ENCODE data around the gene DZIP1. TPM values are rescaled to one million over a fixed set of nuclear protein-coding genes. Genes with fewer than 3 reads are reported as not detected.
"Not testable (repeated sequence)": the region's sequence is repeated elsewhere in the genome, so short reads cannot be mapped to it uniquely, and the experiment has no call there.

The DZIP1 gene, protein sequence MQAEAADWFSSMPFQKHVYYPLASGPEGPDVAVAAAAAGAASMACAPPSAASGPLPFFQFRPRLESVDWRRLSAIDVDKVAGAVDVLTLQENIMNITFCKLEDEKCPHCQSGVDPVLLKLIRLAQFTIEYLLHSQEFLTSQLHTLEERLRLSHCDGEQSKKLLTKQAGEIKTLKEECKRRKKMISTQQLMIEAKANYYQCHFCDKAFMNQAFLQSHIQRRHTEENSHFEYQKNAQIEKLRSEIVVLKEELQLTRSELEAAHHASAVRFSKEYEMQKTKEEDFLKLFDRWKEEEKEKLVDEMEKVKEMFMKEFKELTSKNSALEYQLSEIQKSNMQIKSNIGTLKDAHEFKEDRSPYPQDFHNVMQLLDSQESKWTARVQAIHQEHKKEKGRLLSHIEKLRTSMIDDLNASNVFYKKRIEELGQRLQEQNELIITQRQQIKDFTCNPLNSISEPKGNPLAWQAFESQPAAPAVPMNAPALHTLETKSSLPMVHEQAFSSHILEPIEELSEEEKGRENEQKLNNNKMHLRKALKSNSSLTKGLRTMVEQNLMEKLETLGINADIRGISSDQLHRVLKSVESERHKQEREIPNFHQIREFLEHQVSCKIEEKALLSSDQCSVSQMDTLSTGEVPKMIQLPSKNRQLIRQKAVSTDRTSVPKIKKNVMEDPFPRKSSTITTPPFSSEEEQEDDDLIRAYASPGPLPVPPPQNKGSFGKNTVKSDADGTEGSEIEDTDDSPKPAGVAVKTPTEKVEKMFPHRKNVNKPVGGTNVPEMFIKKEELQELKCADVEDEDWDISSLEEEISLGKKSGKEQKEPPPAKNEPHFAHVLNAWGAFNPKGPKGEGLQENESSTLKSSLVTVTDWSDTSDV
- total RNA-seq = 12.7 TPM

DNA sequence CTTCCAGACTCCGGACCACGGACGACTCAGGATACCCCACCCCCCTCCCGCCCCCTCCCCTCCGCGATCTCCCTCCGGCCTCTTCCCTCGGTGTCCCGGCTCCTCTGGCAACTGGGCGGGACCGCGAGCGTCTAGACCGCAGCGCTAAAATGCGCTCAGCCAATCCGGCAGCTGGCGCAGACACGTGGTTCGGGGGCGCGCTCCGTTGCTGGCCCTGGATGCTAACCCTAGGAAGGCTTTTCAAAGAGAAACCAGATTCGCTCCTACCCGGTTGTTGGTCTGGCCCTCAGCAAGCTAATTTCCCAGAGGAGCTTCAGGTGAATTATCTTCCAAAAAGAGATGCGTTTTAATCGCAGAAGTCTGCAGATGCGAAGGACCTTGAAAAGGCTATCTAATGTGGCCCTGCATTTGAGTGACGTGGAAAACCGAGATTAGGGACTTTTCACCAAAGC is at the start of gene DZIP1:
TSS of gene DZIP1 (minus strand) at position 106 of the 452 bp plus-strand sequence. CDS start 2,677 bp downstream, outside the sequence.
- TF ChIP-seq, protein P1, sequence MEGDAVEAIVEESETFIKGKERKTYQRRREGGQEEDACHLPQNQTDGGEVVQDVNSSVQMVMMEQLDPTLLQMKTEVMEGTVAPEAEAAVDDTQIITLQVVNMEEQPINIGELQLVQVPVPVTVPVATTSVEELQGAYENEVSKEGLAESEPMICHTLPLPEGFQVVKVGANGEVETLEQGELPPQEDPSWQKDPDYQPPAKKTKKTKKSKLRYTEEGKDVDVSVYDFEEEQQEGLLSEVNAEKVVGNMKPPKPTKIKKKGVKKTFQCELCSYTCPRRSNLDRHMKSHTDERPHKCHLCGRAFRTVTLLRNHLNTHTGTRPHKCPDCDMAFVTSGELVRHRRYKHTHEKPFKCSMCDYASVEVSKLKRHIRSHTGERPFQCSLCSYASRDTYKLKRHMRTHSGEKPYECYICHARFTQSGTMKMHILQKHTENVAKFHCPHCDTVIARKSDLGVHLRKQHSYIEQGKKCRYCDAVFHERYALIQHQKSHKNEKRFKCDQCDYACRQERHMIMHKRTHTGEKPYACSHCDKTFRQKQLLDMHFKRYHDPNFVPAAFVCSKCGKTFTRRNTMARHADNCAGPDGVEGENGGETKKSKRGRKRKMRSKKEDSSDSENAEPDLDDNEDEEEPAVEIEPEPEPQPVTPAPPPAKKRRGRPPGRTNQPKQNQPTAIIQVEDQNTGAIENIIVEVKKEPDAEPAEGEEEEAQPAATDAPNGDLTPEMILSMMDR (IDR thresholded peaks at IDR 0.05) = no peak
- Histone ChIP-seq H3K4me1 (peaks cover 4 to 7% of the 10 kb centered on the region in 2 donors), H3K36me3 (no peaks in the 10 kb centered on the region), H3K27me3 (no peaks in the 10 kb centered on the region), H3K9me3 (no peaks in the 10 kb centered on the region), H3K4me3 (peak within 1 kb of the TSS; percentile 66 to 77), H3K27ac (peak within 1 kb of the TSS; percentile 70 to 72)
- intact Hi-C loops (cut with DNase I) = loop anchor here (1.0 kb wide), 1 partner anchor 32 kb away; no protein-coding TSS in a partner anchor
- DNase-seq (ENCODE audit: low spot score in 2 of 2) = peak in 1 of 2 donors; percentile 85

DNA sequence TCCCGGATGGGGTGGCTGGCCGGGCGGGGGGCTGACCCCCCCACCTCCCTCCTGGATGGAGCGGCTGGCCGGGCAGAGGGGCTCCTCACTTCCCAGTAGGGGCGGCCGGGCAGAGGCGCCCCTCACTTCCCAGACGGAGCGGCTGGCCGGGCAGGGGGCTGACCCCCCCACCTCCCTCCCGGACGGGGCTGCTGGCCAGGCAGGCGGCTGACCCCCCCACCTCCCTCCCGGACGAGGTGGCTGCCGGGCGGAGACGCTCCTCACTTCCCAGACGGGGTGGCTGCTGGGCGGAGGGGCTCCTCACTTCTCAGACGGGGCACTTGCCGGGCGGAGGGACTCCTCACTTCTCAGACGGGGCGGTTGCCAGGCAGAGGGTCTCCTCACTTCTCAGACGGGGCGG is 46.5 kb upstream of the DZIP1 start:
- H3K27me3 ChIP-seq; H3K4me1 ChIP-seq; H3K9me3 ChIP-seq; DNase-seq (ENCODE audit: low spot score in 2 of 2); H3K4me3 ChIP-seq; H3K27ac ChIP-seq; H3K36me3 ChIP-seq; intact Hi-C loops (cut with DNase I): not testable (repeated sequence)

DNA sequence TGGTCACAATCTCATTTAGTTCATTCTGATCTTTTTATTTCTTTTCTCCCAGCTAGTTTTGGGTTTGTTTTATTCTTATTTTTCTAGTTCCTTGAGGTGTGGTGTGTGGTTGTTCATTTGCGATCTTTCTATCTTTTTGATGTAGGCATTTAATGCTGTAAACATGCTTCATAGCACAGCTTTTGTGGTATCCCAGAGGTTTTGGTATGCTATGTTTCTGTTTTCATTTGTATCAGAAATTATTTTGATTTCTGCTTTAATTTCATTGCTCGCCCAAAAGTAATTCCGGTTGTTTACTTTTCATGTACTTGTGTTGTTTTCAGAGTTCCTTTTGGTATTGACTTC is 45.0 kb upstream of the DZIP1 start:
- no peak overlapping the region for H3K4me3 ChIP-seq
- TF ChIP-seq, protein P1 (IDR thresholded peaks at IDR 0.05) = no peak
- DNase-seq (ENCODE audit: low spot score in 2 of 2) = no peak
- no peaks in the 10 kb centered on the region for H3K9me3 ChIP-seq
- H3K36me3 ChIP-seq = no peaks in the 10 kb centered on the region
- H3K27ac ChIP-seq = no peak overlapping the region
- no peaks in the 10 kb centered on the region for H3K27me3 ChIP-seq
- intact Hi-C loops (cut with DNase I) = no loop called here
- H3K4me1 ChIP-seq = no peaks in the 10 kb centered on the region

DNA sequence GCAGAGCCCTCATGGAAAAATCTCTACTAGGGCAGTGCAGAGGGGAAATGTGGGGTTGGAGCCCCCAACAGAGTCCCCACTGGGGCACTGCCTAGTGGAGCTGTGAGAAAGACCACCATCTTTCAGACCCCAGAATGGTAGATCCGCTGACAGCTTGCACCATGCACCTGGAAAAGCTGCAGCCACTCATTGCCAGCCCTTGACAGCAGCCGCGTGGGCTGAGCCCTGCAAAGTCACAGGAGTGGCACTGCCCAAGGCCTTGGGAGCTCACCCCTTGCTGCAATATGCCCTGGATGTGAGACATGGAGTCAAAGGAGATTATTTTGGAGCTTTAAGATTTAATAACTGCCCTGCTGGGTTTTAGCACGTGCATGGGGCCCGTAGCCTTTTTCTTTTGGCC is 40.5 kb upstream of the DZIP1 start:
- H3K27me3 ChIP-seq; intact Hi-C loops (cut with DNase I); H3K27ac ChIP-seq; H3K36me3 ChIP-seq; H3K9me3 ChIP-seq; H3K4me1 ChIP-seq; DNase-seq (ENCODE audit: low spot score in 2 of 2); H3K4me3 ChIP-seq: not testable (repeated sequence)

DNA sequence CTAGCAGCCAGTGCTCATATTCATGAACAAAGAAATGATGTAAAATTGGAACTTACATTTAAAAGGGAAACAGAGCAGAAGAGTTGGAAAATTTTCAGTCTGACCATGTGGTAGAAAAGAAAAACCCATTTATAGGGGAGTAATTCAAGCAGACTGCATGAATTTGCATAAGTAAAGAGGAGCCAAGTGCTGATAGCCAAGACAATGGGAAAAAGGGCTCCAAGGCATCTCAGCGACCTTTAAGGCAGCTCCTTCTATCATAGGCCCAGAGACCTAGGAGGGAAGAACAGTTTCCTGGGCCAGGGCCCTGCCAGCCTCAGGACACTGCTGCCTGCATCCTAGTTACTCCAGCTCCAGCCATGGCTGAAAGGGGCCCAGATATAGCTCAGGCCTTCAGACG is 39.9 kb upstream of the DZIP1 start:
- H3K36me3 ChIP-seq = no peaks in the 10 kb centered on the region
- no peak for DNase-seq (ENCODE audit: low spot score in 2 of 2)
- no peak overlapping the region for H3K27ac ChIP-seq
- TF ChIP-seq, protein P1 (IDR thresholded peaks at IDR 0.05) = no peak
- H3K9me3 ChIP-seq = no peaks in the 10 kb centered on the region
- intact Hi-C loops (cut with DNase I) = no loop called here
- no peaks in the 10 kb centered on the region for H3K27me3 ChIP-seq
- no peak overlapping the region for H3K4me3 ChIP-seq
- peaks cover 0 to 6% of the 10 kb centered on the region in 2 donors for H3K4me1 ChIP-seq

DNA sequence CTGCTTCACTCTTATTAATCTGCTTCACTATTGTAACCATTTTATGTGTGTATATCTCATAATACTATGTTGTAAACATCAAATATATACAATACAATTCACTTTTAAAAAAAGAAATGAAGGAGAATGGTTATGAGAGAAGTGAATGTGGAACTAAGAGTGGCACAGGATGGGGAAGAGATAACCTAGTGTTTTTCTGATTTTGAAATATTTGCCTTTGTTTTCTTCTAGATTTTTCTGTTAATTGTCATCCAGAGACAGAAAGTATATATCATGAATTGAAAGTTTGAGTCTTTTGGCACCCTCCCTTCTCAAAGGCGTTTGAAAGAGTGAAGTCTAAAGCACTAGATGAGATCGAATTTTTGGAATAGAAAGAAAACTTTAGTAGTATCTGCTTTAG is 35.2 kb upstream of the DZIP1 start:
- H3K4me1 ChIP-seq = peaks cover 0 to 20% of the 10 kb centered on the region in 2 donors
- H3K27me3 ChIP-seq = no peaks in the 10 kb centered on the region
- H3K9me3 ChIP-seq = peaks cover 0 to 4% of the 10 kb centered on the region in 2 donors
- H3K27ac ChIP-seq = no peak overlapping the region
- no peak overlapping the region for H3K4me3 ChIP-seq
- no peak for DNase-seq (ENCODE audit: low spot score in 2 of 2)
- H3K36me3 ChIP-seq = no peaks in the 10 kb centered on the region
- intact Hi-C loops (cut with DNase I) = loop anchor here (5.0 kb wide), 1 partner anchor 373 kb away; the partner anchor contains the start of gene UGGT2
- TF ChIP-seq, protein P1 (IDR thresholded peaks at IDR 0.05) = no peak

All from ascending aorta (tissue), 2 donors.